Vagina (tissue), 2 donors: ENCODE results near the gene ADD1.

Experiments
- CTCF ChIP-seq, 3 experiments: fragments of 450-650 bp in 2 of 3; fragments of 200-600 bp in 1 of 3; sonication (generic) in 1 of 3; IDR thresholded peaks; one replicate each; pipeline ENCODE4 v1.5.1; 2017 to 2019; ENCODE audit warnings: antibody characterized with exemption in 3 of 3, mild to moderate bottlenecking in 2 of 3, moderate library complexity in 2 of 3
- POLR2A ChIP-seq, 2 donors: fragments of 450-650 bp; IDR thresholded peaks; one replicate each; pipeline ENCODE4 v1.6.1; 2017; ENCODE audit warnings: antibody characterized with exemption in 2 of 2, mild to moderate bottlenecking in 2 of 2, moderate library complexity in 2 of 2
- POLR2AphosphoS5 ChIP-seq, 2 donors: sonication (generic); formaldehyde crosslinking; IDR thresholded peaks; one replicate each; pipeline ENCODE4 v1.9.0; 2017; ENCODE audit warnings: antibody characterized with exemption in 2 of 2, mild to moderate bottlenecking in 2 of 2, low read depth in 1 of 2; ENCODE audit not compliant: insufficient read depth in 1 of 2

GRCh38 chr4:2881431-2881830 is 37.8 kb downstream of the ADD1 start:
- TF ChIP-seq POLR2AphosphoS5 (IDR thresholded peaks at IDR 0.05; ENCODE audit: insufficient read depth in 1 of 2, low read depth in 1 of 2) (no peak), POLR2A (IDR thresholded peaks at IDR 0.05) (no peak), CTCF (IDR thresholded peaks at IDR 0.05) (no peak)
